Measurements from ENCODE around the gene DSPP. TPM values are rescaled to one million over a fixed set of nuclear protein-coding genes. Genes with fewer than 3 reads are reported as not detected.

DSPP gene
- total and polyA plus RNA-seq, 2 of the 8 experiments (the other 6 are each of a cell fraction or from before 2014, with no cell fraction given) = not detected

- TF ChIP-seq, protein P1, sequence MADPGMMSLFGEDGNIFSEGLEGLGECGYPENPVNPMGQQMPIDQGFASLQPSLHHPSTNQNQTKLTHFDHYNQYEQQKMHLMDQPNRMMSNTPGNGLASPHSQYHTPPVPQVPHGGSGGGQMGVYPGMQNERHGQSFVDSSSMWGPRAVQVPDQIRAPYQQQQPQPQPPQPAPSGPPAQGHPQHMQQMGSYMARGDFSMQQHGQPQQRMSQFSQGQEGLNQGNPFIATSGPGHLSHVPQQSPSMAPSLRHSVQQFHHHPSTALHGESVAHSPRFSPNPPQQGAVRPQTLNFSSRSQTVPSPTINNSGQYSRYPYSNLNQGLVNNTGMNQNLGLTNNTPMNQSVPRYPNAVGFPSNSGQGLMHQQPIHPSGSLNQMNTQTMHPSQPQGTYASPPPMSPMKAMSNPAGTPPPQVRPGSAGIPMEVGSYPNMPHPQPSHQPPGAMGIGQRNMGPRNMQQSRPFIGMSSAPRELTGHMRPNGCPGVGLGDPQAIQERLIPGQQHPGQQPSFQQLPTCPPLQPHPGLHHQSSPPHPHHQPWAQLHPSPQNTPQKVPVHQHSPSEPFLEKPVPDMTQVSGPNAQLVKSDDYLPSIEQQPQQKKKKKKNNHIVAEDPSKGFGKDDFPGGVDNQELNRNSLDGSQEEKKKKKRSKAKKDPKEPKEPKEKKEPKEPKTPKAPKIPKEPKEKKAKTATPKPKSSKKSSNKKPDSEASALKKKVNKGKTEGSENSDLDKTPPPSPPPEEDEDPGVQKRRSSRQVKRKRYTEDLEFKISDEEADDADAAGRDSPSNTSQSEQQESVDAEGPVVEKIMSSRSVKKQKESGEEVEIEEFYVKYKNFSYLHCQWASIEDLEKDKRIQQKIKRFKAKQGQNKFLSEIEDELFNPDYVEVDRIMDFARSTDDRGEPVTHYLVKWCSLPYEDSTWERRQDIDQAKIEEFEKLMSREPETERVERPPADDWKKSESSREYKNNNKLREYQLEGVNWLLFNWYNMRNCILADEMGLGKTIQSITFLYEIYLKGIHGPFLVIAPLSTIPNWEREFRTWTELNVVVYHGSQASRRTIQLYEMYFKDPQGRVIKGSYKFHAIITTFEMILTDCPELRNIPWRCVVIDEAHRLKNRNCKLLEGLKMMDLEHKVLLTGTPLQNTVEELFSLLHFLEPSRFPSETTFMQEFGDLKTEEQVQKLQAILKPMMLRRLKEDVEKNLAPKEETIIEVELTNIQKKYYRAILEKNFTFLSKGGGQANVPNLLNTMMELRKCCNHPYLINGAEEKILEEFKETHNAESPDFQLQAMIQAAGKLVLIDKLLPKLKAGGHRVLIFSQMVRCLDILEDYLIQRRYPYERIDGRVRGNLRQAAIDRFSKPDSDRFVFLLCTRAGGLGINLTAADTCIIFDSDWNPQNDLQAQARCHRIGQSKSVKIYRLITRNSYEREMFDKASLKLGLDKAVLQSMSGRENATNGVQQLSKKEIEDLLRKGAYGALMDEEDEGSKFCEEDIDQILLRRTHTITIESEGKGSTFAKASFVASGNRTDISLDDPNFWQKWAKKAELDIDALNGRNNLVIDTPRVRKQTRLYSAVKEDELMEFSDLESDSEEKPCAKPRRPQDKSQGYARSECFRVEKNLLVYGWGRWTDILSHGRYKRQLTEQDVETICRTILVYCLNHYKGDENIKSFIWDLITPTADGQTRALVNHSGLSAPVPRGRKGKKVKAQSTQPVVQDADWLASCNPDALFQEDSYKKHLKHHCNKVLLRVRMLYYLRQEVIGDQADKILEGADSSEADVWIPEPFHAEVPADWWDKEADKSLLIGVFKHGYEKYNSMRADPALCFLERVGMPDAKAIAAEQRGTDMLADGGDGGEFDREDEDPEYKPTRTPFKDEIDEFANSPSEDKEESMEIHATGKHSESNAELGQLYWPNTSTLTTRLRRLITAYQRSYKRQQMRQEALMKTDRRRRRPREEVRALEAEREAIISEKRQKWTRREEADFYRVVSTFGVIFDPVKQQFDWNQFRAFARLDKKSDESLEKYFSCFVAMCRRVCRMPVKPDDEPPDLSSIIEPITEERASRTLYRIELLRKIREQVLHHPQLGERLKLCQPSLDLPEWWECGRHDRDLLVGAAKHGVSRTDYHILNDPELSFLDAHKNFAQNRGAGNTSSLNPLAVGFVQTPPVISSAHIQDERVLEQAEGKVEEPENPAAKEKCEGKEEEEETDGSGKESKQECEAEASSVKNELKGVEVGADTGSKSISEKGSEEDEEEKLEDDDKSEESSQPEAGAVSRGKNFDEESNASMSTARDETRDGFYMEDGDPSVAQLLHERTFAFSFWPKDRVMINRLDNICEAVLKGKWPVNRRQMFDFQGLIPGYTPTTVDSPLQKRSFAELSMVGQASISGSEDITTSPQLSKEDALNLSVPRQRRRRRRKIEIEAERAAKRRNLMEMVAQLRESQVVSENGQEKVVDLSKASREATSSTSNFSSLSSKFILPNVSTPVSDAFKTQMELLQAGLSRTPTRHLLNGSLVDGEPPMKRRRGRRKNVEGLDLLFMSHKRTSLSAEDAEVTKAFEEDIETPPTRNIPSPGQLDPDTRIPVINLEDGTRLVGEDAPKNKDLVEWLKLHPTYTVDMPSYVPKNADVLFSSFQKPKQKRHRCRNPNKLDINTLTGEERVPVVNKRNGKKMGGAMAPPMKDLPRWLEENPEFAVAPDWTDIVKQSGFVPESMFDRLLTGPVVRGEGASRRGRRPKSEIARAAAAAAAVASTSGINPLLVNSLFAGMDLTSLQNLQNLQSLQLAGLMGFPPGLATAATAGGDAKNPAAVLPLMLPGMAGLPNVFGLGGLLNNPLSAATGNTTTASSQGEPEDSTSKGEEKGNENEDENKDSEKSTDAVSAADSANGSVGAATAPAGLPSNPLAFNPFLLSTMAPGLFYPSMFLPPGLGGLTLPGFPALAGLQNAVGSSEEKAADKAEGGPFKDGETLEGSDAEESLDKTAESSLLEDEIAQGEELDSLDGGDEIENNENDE (IDR thresholded peaks at IDR 0.05; ENCODE audit: insufficient replicate concordance, low read length) = no peak
- TF ChIP-seq TCF12 (IDR thresholded peaks at IDR 0.05; ENCODE audit: low read depth, low read length) = no peak
- no peak for TF ChIP-seq BACH1 (IDR thresholded peaks at IDR 0.05; ENCODE audit: low read length)
- no peak for TF ChIP-seq RAD21 (IDR thresholded peaks at IDR 0.05 in 1 of 2, conservative IDR thresholded peaks at IDR 0.05 in 1 of 2; ENCODE audit: low read depth in 2 of 2, low read length in 2 of 2)
- no peak for TF ChIP-seq JUN (IDR thresholded peaks at IDR 0.05; ENCODE audit: low read depth, low read length)
- TF ChIP-seq, protein P2, sequence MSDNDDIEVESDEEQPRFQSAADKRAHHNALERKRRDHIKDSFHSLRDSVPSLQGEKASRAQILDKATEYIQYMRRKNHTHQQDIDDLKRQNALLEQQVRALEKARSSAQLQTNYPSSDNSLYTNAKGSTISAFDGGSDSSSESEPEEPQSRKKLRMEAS (IDR thresholded peaks at IDR 0.05) = no peak
- no peak for TF ChIP-seq ZNF274 (IDR thresholded peaks at IDR 0.05; ENCODE audit: borderline replicate concordance, extremely low read depth, low read length)
- TF ChIP-seq RXRA (IDR thresholded peaks at IDR 0.05; ENCODE audit: insufficient read depth, low read depth, low read length) = no peak
- TF ChIP-seq RBBP5 (IDR thresholded peaks at IDR 0.05; ENCODE audit: borderline replicate concordance, low read depth, low read length) = no peak
- no peak for TF ChIP-seq ATF2 (IDR thresholded peaks at IDR 0.05; ENCODE audit: low read length)
Measured at GRCh38 chr4:87575408-87575807, 32.9 kb upstream of the DSPP start (continued).
